HG03342 (cell line): ENCODE measurements around the gene SLC31A1.

ENCODE experiments used
- ATAC-seq: cut with Tn5 transposase; IDR thresholded peaks from one replicate; pipeline ENCODE4 v1.9.1; 2021; ENCODE audit warnings: mild to moderate bottlenecking, moderate library complexity; ENCODE audit not compliant: unreplicated experiment

SLC31A1 gene

DNA sequence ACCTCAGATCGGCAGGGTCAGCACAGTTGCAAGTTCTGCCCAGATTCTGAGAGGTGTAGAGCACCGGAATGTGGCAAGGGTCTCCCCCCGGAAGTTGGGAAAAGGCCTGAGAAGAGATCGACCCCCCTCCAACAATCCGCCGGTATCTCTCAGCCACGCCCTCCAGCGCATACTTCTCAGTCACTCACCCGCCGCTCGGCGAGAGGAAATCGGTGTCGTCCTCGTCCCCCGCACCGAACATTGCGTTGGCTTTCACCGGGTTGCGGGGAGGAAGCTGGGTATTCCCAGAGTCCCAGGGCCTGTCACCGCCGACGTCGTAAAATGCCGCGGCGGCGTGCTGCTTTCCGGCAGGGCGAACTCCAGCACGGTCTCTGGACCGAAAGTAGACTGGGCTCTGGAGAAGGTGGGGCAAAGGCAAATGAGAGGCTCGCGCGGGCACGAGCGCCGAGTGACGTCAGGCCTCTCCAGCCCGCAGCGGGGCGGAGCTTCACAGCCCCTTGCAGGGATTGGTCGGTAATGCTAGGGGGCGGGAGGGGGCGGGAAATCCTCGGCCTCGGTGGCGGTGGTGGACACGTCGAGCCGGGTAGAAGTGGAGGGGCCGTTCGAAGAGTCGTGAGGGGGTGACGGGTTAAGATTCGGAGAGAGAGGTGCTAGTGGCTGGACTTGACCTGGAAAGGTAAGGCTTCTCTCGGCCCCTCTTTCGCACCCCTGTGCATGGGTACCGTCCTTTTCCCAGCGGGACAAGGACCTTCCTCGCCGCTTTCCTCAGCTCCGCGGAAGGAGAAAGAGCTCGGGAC, at the start of gene SLC31A1, which contains the start of gene FKBP15:
Gene SLC31A1, plus strand, starts transcription at position 542 of the 797 bp plus-strand sequence. CDS start 34,605 bp downstream, outside the sequence.
Gene FKBP15, minus strand, starts transcription at position 275 of the 797 bp plus-strand sequence. Its CDS starts 34 bp downstream, at position 241.
- peak; percentile 84 for ATAC-seq

DNA sequence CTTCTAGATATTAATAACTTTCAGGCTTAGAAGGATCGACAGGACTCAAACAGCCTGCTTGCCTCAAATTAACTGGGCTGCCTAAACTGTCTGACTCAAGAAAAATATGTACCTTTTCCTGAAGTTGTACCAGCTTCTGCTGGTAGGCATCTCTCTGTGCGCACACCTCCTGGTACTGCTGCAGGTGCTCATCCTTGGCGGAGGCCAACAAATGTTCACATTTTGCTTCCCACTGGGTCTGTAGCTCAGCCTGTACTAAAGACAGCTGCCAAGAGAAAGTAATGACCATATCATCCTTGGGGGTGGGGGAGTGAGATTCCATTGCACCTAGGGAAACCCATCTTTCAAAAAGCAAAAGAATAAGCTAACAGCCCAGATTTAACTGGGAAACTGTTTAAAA, 48.0 kb upstream of the SLC31A1 start:
- no peak for ATAC-seq

DNA sequence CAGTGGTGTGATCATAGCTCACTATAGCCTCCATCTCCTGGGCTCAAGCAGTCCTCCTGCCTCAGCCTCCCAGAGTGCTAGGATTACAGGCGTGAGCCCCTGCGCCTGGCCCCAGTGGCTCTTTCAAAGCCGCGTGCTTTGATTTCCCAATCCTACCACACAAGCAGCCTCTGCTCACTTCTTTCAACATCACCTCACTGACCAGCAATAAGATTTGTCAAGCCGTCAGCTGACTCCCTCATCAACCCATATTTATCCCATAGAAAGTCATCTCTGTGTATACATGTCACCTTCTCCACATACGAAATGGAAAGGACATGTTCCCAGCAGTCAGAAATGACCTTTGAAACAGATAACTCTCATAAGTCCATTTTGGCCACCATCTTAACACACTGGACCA, 44.5 kb upstream of the SLC31A1 start:
- no peak for ATAC-seq

DNA sequence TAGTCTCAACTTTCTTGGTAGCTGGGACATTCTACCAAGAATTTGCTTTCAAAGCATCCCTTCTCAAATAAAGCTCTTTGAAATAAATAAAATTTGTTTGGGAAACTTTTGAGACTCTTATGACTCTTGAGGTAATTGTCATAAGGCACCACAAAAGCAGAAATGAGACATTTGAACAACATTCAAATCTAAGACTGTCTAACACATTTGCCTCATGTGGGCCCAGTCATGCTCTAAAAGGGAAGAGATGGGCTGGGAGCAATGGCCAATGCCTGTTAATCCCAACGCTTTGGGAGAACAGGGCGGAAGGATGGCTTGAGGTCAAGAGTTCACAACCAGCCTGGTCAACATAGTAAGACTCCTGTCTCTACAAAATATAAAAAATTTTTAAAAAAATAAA, 44.1 kb upstream of the SLC31A1 start:
- ATAC-seq = no peak

DNA sequence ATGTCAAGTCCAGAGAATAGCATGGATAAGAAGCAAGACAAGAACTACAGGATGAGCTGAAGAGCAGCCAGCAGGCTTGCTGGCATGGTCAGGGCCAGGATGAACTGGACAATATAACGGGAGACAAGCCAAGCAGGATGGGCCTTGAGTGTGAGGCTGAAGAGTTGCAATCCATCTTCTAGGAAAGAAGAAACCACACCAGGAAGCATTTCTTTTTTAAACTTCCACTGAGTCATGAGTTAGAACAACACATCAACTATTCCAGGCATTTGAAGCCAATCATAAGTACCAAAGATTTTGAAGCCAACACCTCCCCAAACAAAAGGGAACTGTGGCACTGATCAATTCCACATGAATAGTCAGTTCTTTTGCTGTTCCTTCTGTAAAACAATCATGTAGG, 43.3 kb upstream of the SLC31A1 start:
- no peak for ATAC-seq

DNA sequence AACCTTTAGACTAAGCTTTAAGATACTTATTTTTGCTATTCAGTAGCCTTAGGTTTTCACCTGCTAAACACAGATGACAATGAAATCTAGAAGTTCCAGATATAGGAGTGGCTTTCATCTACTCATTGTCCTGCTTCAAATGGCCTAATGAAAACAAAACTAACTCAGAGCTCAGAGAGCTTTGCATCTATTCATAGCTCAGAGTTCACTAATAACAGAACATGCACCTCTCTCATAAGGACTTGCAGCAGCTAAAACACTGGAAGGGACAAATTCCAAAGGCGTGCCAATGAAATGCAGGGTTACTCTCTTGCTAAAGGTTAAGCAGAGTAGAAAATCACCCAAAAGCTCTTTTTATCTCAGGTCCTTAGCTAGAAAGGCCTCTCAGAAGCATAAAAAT, 41.5 kb upstream of the SLC31A1 start:
- ATAC-seq = no peak

DNA sequence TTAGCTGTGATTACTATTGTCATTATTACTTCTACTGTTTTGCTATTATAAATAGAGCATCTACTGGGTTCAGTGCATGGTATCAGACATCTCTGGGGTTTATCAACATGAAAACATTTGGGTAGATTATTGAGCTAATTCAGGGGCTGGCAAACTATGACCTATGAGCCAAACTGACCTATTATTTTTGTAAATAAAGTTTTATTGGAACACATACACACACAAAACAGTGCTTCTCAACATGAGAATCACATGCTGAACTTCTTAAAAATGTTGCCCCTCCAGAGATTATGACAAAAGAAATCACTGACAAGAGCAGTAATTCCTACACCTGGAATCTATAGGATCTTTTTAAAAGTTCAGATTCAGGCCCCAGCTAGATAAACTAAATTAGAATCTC, 40.2 kb upstream of the SLC31A1 start:
- ATAC-seq = no peak

DNA sequence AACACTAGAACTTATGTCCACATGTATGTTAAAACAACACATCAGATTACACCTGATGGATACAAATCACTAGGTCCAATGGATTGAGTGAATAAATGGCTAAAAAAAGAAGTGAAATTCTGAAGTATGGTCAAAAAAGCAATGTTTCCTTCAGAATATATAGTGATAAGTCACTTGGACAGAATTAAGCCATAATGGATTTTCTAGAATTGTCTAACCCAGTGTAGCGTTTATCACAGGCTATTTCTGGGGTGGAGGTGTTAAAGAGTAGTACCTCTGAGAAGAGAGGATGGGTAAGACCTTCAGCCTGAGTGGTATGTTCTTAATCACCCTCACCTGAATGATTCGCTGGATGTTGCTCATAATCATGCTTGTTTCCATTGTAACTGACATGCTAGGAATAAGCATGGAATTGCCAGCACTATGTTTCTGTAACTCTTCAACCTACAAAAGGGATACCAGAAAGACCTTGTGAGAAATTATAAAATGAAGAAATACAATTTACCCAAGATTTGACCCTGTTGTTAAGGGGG, 37.3 kb upstream of the SLC31A1 start:
- no peak for ATAC-seq

DNA sequence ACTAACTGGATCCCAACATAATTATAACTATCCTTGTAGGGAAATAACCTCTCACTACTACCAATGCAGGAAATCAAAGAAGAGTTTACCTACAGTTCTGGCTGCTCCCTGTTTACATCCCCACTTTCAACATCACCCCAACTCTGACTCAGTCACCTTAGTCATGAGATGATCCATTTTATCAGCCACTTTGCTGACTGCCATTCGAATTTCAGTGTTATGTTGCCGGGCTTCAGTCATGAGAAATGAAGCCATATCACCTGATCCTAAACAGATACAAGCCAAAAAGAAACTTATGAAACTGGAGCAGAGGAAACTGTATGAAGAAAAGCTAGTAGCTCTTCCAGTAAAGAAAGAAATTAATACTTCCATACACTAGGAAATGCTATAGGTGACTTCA, 36.8 kb upstream of the SLC31A1 start:
- ATAC-seq = no peak

DNA sequence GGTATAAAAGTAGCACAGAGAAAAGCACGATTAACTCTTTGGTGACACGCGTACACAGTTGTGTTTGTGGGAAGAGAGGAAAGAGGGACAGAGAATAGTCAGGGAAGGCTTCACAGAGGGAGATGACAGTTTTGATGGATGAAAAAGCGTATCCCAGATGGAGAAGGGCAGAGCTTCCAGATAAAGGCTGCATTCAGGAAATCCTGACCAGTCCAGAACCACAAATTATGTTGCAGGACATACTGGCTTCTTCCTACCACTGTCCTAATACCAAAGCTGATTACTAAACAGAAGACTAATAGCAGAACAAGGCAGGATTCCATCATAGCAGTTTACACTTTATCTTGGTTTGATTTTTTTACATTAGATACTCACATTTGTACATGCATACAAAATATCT, 36.1 kb upstream of the SLC31A1 start:
- no peak for ATAC-seq

DNA sequence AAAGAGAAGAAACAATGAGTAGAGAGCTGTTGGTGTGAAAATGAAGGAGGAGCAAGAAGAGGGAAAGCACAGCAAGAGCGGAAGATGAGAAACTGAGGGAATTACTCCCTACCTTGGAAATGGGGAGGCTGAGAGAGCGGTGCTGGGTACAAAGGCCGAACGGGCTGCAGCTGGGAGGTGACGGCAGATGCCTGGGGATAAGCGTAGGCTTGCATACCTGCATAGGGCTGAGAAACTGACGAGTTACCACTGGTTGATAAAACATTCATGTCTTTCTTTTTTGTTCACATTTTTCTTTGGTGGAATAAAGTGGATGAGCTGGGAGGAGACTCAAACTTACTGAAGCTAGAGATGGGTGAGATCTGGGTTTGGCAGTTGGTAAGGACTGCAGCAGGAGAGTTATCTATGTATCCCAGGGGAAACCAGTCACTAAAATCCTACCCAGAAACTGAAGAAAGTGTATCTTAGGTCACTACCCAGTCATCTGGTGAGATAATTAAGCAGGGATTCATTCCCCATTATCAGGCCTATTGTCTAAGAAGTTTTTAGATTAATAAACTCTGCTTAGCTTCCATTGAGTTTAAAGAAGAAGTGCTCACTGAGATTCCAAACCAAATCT, 35.1 kb upstream of the SLC31A1 start:
- no peak for ATAC-seq

DNA sequence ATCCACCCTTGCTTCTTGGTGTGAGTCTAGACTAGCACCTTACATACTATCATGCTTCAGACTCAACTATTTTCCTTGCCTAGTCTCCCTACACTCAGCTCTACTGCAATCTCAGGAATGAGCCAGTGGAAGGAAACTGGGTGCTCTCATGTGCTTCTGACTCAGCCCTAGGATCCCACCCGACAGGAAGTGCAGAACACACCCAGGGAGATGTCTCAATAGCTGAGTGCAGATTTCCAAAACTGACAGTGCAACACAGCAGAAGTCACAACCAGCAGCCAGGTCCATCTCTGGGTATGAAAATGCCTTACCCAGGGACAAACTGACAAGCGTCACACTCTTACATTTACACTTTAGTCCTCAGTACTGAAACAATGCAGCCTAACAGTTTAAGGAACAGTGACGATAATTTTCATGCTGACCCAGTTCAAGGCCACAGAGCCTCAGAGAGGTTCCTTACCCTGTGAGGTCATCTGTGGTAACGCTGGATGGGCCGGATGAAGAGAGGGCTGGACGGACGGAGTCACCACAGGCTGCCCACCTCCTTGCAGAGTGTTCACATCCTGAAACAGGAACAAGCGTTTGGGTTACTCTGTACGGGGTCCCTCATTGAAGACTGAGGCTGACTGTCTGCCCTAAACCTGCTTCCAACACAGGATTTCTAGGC, 33.3 kb upstream of the SLC31A1 start:
- ATAC-seq = no peak

DNA sequence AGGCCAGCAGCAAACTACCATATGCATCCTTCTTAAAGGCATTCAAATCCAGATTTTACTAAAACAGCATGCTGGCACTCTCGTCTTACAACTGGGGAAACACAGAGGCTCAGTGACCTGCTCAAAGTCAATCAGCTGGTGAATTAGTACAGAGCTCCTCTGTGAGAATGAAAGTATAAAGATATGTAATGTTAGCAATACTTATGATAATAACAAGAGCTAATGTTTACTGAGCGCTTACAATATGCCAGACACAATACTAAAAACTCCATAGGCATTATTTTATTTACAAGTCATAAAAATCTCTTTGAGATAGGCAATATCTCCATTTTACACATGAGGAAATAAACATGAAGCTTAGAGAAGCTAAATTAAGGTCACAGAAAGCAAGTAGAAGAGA, 28.9 kb upstream of the SLC31A1 start:
- ATAC-seq = no peak

DNA sequence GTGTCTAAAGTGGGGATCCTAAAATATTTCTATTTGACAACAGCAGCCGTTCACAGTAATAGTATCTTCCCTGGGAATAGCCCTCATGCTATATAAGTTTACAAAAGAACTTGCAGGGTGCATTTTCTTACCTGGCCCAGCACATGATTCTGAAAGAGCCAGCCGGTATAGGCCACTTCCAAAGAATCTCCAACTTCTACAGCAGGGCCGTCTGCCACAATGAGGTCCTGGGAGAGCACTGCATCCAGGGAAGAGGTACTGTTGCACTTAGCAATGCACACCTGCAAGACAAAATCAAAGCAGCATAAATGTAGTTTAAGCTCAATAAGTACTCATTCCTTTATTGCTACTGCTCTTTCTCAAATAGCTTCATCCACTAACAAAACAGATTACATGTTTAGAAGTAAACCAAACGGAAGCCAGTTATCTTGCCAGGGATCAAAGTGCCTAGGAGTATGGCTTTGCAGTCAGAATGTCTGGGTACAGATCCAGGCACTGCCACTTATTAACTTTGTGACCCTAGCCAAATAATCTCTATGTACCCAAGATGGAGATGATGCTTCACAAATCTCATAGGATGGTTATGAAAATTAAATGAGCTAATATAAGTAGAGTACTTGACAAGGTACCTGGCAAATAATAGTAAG, 21.5 kb upstream of the SLC31A1 start:
- ATAC-seq = no peak

DNA sequence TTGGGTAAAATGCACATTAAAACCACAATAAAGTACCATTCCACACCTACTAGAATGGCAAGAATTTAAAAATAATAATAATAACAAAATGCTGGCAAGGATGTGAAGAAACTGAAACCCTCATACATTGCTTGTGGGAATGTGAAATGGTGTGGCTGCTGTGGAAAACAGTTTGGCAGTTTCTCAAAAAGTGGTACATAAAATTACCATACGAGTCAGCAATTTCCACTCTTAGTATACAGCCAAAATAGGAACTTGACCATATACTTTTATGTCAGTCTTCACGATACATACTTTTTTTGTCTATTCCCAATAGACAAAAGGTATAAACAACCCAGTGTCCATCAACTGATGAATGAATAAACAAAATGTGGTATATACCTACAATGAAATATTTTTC, 15.9 kb upstream of the SLC31A1 start:
- no peak for ATAC-seq

DNA sequence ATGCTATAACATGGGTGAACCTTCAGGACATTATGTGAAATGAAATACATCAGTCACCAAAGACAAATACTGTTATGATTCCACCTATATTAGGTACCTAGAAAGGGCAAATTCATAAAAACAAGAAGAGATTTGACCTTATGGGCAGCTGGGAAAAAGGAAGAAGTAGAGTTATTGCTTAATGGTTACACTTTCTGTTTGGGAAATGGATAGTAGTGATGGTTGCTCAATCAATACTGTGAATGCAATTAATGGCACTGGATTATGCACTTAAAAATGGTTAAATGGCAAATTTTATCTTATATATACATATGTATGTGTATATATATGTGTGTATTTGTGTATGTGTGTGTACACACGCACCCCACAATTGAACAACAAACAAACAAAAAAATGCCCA, 15.5 kb upstream of the SLC31A1 start:
- no peak for ATAC-seq

DNA sequence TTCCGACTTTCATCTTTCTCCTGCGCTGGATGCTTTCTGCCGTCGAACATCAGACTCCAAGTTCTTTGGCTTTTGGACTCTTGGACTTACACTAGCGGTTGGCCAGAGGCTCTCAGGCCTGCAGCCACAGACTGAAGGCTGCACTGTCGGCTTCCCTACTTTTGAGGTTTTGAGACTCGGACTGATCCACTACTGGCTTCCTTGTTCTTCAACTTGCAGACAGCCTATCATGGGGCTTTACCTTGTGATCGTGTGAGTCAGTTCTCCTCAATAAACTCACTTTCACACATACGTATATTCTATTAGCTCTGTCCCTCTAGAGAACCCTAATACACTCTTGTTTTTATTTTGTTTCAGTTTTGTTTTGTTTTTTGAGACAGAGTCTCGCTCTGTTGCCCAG, 10.5 kb upstream of the SLC31A1 start:
- ATAC-seq = no peak

DNA sequence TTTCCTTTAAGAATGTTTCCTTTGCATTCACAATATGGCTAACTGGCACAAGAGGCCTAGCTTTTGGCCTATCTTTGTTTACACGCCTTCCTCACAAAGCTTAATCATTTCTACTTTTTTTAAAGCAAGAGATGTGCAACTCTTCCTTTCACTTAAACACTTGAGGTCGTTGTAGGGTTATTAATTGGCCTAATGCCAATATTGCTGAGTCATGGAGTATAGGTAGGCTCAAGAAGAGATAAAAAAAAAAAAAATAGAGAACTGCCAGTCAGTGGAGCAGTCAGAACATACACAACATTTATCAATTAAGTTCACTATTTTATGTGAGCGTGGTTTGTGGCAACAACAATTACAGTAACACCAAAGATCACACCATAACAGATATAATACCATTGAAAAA, 6.2 kb upstream of the SLC31A1 start:
- ATAC-seq = no peak

DNA sequence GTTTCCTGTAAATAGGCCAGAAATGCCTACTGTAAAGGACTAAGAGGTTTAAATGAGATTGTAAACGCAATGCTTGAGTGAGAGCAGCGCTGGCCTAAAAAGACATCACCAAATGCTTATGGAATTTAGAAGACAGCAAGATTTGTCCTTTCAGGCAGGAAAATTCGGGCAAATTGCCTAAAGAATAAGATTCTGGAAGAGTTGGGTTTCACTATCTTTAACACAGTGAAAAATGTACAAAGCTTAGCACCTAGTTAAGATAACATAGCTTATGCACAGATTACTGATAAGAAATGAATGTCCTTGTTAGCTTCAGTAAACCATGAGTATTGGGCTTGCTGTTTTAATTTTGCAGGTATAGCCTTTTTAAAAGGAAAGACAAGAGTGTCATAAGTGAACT, 4.9 kb upstream of the SLC31A1 start:
- no peak for ATAC-seq

DNA sequence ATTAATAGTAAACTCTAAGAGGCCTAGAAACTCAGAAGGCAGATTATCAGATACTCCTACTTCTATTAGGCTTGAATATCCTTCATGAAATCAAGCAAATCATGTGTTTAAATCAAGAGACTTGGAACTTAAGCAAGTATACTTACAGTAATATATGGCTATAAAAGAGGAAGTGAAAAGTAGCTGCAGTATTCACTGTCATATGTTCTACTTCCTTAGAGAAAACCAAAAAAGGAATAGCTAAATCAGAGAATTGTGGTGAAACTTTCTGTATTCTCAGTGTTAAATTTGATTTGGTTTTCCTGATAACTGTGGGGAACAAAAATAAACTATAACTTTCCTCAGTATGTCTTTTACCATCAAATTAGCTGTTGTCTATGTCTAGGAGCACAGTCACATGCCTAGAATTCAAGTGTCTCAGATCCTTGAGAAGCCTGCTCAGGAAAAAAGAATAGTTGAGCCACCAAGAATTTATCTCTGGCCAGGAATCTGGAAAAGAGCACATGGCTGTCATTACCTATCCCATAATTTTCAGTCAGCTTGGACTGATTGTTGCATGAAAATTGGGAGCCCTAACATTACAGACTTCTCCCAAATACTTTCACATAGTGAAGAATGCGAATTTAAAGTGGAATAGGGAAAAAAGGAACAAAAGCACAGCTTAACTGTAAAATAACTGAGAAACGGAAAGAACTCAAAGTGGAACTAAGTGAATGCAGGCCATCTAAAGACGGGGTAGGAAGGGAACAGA, 2.0 kb upstream of the SLC31A1 start:
- ATAC-seq = peak; percentile 42

DNA sequence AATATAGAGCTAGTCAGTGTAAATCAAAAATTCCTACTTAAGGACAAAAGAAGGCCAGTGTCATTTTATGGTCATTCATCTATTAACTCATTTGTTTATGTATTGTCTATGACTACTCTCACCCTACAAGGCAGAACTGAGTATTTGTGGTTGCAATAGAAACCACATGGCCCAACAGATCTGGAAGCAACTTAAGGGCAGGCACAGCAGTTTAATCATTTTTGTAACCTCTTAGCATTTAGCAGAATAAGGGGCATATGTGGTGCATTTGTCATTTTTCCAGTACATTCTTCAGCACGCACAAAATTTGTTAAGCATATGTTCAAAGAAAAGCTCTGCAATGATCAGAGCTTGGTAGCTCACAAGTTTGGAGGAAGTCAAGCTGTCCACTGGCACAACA, 1.4 kb upstream of the SLC31A1 start:
- peak; percentile 60 for ATAC-seq
